ENCODE results near the gene DRAM1.
"Not testable (repeated sequence)": the region's sequence is repeated elsewhere in the genome, so short reads cannot be mapped to it uniquely, and the experiment has no call there.

The DRAM1 gene

DNA sequence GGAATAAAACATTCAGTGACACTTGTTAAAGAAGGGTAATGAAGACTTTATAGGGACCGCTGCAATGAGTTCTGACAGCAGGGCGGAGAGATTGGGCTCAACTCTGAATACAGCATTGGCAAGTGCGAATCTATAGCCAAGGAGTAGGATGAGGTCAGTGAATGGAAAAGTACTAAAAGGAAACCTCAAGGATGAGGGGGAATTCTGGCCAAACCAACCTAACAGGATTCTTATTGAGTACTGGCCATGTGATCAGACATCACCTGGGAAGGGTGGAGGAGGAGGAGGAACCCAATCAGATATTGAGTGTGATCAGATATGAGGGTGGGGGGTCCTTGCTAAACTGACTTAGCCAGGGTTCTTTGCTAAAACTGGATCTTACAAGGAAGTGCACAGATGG is 31.0 kb downstream of the DRAM1 start:
- no peak for DNase-seq

DNA sequence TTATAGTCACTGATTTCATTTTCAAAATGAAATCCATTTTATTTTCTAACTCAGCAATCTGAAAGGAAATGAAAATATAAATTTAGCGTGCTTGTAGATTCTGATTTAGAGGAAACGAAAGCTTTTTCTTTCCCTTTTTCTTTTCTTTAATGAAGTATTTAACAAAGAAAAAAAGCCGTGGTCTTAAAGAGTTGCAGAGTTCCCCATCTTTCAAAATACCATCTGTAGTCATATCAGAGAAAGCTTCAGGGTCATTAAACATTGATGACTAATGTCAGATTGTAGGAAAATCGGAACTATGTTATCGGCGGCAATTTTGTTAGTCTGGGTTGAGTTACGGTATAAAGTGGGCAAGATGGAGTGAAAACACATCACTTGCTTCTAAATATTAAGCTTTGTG is 32.3 kb downstream of the DRAM1 start:
- no peak for DNase-seq

DNA sequence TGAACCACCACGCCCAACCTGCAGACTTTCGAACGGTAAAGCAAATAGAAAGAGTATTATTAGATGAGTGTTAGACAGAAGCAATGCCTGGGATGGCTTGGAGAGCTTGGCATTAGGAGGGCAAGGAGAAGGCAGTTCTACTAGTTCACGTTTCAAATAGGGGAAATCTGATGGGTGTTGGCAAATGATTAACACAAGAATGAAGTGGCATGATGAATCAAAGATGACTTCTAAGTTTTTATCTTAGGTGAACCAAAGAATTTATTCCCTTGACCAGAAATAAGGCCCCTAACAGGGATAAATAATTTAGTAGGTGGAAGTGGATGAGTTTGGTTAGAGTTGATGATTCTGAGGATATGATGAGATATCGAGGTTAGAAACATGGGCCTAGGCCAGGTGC is 38.5 kb downstream of the DRAM1 start:
- no peak for DNase-seq

DNA sequence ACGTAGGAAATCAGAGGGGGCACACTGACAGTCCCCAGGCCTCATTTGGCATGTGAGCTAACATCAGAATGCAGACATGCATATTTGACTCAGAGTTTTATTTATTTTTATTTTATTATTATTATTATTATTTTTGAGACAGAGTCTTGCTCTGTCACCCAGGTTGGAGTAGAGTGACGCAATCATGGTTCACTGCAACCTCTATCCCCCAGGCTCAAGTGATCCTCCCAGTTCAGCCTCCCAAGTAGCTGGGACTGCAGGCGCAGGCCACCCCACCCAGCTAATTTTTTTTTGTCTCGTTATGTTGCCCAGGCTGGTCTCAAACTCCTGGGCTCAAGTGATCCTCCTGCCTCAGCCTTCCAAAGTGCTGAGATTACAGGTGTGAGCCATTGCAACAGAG is 41.4 kb downstream of the DRAM1 start:
- DNase-seq, result not testable (repeated sequence)

DNA sequence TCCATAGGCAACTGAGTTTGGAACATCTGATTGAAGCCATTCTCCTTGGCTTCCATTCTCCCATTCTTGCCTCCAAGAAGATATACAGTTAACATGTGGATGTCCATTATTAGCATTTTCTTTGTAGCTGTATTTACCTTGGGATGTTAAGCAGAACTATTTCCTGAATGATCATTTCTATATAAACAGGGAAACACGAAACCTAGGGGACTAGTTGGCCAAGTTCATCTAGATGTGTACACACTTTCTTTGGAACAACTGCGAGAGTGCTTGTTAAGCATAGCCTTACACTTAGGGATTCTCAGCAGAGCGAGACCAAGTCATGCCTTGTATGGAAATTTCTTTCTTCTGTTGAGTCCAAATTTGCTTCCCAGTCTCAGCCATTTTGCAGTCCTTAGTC is 42.1 kb downstream of the DRAM1 start:
- DNase-seq, result no peak

DNA sequence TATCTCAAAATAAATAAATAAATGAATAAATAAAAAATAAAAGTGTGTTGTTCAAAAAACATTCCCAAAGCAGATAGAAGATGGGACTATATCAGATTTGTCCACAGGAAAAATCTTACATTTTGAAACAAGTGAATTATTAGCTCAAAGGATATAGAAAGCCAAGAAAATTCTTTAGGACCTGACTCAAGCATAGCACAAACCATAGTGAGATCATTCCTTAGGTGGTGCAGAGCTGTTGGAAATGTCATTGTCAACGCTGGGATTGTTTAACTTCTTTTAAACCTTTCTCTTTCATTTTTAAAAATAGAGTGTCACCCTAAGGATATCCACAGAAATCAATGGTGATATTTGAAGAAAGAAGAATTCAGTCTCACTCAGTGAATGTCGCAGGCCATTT is 43.5 kb downstream of the DRAM1 start:
- no peak for DNase-seq

DNA sequence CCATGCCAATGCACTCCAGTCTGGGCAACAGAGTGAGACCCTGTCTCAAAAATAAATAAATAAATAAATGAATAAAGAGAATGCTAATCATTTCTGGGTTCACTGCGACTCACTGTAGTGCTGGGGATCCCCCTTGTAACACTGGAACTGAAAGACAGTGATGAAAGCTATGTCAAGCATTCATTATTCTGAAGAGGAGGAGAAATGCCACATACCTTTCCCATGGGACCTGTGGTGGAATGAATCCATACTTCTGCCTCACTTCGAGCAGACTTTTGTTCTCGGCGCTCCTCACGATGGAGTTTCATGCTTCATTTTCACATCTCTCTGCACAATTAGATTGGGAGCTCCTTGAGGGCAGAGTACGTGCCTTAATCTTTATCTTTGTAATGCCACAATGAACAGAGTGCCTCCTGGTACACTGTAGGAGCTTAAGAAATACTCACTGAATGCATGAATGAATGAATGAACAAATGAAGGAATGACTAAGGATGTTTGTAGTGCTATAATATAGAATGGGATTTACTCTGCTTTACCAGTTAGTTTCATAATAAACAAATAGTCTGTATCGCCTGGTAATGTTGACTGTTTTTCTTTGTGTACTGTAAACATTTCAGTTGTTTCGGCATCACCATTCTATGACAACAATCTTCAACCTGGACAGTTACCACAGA is 45.8 kb downstream of the DRAM1 start:
- no peak for DNase-seq

DNA sequence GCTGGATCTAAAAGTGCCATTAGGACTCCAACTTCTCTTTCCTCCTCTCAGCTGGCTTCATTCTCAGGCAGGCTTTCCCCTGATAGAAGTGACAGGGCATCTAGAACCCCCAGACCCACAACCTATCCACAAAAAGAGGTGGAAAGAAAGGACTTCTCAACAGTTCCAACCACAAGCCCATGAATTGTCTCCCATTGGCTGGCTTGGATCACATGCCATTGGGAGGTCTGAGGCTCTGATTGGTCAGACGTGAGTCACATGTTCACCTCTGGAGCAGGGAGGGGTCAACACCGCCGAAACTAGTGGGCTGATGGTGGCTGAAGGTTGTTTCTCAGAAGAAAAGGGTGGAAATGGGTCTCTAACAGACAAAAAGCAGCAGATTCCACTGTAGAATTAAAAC is 47.2 kb downstream of the DRAM1 start:
- DNase-seq, result peak; percentile 79

DNA sequence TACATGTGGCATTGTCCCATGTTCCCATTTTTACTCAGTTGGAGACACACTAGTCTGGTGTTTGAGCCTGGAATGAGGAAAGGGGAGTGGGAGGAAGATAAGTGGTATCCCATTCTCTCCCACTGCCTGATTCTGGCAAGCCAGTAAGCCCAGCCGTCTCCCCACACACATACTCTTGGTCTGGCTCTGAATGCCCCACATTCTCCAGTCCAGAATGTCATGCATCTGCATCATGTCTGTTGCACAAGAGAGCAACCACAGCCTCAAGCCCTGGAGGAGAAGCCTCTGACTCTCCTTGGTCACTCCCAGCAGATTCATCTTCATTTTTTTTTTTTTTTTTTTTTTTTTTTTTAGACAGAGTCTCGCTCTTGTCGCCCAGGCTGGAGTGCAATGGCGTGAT is 48.0 kb downstream of the DRAM1 start:
- peak; percentile 15 for DNase-seq

DNA sequence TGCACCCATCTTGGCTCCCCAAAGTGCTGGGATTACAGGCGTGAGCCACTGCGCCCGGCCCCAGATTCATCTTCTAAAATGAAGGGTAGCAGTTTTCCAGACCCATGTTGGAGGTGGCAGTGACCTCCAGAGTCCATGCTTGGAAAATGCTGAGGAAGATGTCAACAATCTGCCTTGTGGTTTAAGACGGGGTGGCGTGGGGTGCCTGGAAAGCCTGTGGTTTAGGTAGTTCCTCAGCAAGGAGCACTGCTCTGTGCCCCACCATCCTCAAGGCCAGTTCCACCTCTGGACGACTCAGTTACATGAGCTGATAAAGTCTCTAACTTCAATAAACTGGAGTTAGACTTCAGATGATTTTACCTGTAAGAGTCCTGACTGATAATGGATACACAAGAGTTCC is 48.6 kb downstream of the DRAM1 start:
- no peak for DNase-seq

DNA sequence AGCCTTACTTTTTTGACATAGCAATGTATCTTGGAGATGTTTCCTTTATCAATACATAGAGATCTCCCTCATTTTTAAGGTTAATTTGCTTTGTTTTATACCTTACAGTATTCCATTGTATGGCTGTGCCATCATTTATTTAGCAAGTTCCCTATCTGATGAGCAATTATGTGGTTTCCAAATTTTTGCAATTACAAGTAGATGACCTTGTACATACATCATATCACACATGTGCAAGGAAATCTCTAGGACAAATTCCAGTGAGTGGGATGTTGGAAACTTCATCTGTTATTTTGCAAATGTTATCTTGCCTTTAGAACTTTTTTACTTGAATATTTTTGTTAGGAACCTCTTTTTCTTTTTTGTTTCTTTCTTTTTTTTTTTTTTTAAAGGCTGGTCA is 49.7 kb downstream of the DRAM1 start:
- no peak for DNase-seq

DNA sequence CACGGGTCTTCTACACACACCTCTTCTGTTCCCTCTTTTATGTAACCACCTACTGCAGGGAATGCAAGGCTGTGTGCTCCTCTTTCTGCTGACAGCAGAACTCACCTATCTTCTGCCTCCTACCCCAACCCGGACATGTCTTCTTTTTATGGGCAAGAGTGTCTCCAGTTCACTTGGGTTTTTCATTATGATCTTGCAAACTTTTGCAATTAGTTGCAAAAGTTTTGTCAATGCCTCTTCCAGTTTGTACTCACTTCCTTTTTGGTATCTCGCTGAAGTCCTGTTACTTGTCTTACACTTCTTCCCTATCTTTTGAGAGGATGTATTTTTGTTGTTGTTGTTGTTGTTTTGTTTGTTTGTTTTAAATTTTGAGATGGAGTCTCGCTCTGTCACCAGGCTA is 50.6 kb downstream of the DRAM1 start:
- DNase-seq, result no peak

DNA sequence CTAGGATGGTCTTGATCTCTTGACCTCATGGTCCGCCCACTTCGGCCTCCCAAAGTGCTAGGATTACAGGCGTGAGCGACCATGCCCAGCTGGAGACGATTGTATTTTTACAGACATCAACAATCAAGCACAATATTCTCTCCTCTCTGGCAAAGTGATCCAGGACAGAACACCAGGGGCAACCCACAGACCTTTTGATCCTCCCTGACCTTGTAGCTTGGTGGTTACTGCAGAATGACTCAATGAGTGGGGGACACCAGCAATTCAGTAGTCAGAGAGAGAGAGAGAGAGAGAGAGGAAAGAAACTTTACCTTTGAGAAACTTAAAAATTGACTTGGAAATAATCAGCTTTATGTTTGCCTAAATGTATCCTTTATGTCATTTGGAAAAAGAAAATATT is 51.2 kb downstream of the DRAM1 start:
- DNase-seq, result no peak

DNA sequence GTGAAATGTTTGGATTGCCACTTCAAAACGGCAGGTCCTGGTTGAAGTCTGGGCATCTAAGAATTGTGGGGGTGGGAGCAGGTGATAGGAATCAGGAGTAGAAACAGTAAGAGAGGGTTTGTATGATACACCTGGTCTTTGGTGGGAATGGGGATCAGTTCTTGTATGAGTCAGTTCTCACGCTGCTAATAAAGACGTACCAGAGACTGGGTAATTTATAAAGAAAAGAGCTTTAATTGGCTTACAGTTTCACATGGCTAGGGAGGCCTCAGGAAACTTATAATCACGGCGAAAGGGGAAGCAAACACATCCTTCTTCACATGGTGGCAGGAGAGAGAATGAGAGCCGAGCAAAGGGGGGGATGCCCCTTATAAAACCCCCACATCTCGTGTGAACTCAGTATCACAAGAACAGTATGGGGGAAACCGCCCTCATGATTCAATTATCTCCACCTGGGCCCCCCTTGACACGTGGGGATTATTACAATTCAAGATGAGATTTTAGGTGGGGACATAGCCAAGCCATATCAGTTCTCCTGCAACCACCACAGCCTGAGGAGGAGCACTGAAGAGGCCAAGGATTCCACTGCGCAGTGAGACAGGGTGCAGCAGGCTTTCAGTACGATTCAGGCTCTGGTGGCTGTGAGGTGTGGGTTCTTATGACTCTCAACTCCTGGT is 52.1 kb downstream of the DRAM1 start:
- no peak for DNase-seq

DNA sequence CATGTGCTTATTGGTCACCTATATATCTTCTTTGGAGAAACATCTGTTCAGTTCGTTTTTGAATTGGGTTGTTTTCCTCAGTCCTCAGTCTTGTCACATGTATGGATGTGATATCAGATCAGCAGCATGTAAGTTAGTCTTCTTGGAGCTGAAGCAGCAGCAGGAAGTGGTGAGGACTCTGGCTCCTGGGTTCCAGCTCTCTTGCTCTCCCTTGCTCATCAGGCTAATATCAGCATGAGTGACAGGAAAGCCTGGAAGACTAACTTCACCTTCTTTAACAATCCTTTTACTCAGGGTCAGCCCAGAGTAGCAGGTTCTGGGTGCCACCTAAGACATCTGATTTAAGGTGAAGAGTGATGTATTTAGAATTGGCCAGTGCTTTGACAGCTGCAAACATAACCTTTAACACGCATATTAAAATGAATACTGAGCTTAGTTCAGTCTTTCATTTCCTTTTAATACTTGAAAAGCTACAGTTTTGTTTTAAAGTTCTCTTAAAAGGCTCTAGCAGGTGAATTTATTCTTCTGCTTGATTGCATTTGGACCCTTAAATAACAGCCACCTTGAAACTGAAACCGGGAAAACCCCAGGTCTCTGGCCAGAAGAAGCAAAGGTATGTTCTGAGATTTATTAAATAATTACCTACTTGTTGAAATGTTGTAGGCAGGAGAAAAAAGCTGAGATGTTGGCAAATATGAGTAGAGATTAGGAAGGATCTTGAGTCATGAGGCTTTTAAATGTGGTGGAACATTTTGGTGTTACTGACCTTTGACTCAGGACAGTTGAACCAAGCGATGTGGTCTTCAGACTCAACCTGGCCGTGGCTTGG is 54.3 kb downstream of the DRAM1 start:
- no peak for DNase-seq

DNA sequence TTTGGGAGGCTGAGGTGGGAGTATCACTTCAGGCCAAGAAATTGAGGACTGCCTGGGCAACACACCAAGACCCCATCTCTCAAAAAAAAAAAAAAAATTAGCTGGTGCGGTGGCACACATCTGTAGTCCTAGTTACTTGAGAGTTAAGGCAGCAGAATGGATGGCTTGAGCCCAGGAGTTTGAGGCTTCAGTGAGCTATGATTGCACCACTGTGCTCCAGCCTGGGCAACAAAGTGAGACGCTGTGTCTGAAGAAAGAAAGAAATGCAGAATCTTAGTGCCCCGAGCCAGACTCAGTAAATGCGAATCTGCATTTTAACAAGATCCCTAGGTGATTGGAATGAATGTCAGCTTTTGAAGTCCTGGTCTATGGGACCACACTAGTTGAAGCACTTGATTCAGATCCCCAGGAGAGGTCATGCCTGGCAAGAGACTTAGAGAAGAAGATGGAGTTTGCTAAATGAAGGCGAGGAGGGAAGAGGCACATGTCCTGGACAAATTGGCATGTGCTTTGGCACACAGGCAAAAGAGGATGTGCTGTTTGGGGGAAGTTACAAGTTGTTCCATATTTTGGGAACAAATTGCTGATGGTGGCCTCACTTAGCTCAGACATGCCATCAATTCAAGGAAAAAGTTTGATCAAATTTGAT is 56.6 kb downstream of the DRAM1 start:
- no peak for DNase-seq

DNA sequence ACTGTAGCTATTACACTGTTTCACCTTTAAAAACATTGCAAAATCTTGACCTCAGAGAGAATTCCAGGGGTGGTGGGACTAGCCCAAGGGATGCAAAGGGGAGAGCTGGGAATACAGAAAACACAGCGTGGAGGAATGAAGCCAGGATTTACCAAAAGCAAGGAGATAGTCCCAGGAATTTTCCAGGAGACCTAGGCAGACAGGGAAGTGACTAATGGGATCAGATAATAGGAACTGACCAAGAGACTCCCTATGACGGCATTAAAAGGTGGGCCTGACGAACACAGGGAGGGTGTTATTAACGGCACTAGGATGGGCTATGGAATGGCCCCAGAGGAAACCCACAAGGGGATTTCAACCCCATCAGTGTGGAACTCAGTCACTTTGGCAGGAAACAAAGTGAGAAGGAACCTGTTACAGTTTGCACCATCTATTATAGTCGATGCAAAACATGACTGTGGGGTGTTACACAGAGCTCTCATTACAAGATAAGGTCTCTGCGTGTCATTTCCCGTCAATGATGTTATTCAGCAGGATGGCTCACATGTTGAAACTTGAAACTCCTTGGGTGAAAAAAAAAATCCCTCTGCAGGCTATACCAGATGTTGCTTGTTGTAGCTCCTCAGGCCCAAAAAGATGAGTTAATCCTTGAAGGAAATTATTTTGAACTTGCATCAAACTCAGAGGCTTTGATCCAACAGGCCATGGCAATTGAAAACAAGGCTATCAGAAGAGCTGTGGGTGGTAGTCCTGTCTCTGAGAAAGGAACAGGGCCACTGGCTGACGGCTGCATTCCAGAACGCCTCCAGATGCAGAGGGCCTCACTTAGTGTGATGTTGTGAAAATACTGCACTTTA is 58.7 kb downstream of the DRAM1 start:
- DNase-seq, result peak; percentile 63

DNA sequence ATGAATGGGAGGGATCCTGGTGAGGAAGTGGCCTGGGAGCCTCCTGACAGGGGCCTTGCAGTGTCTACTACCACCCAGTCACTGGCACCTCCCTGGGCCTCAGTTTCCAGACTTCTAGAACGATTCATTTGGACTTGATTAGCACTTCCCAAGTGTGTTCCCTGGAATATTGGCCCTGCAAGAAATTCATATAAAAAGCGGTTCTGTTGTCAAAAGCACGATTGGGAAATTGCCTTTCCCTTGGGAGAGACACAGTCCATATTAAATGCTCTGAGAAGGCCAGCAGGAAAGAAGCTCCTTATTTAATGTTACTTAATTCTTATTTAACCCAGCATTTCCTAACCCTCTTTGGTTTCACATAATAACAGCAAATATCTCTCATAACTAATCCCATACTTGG is 61.9 kb downstream of the DRAM1 start:
- no peak for DNase-seq

DNA sequence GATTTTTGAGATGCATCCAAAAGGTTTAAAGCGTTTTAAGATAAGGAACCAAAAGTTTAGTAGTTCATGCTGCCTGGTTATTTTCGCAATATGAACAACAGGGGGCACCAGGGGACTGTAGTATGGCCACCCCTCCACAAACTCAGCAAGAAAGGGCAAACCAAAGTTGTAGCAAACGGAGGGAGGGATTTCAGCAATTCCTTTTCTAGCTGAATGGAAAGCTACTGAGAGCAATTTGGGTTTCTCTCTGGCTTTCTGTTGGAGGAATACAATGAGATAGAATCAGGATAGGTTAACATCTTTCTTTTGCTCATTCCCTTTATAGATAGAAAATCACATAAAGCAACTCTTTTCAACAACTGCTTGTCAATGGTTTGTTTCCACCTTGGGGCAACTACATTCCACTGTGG is 62.5 kb downstream of the DRAM1 start:
- peak; percentile 87 for DNase-seq

DNA sequence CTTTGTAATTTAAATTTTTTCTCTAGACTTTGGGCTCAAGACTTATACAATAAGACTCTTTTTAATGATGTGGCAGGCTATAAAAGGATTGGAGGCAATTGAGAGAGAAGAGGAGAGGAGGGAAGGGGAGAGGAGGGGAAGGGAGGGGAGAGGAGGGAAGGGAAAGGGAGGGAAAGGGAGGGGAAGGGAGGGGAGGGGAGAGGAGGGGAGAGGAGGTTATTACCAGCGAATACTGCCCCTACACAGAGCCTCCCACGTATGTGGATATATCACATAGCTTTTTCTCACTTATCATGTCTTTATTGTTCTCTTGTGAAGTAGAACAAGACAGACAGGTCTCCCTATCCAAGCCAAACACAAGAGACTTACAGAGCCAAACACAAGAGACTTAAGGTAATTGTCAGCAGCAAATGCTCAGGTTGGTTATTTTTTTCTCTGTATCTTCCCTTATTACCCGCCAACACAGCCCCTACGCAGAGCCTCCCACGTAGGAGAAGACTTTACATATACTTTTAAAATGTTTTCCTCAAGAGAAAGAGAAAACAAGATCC is 63.1 kb downstream of the DRAM1 start:
- DNase-seq, result peak; percentile 36

DNA sequence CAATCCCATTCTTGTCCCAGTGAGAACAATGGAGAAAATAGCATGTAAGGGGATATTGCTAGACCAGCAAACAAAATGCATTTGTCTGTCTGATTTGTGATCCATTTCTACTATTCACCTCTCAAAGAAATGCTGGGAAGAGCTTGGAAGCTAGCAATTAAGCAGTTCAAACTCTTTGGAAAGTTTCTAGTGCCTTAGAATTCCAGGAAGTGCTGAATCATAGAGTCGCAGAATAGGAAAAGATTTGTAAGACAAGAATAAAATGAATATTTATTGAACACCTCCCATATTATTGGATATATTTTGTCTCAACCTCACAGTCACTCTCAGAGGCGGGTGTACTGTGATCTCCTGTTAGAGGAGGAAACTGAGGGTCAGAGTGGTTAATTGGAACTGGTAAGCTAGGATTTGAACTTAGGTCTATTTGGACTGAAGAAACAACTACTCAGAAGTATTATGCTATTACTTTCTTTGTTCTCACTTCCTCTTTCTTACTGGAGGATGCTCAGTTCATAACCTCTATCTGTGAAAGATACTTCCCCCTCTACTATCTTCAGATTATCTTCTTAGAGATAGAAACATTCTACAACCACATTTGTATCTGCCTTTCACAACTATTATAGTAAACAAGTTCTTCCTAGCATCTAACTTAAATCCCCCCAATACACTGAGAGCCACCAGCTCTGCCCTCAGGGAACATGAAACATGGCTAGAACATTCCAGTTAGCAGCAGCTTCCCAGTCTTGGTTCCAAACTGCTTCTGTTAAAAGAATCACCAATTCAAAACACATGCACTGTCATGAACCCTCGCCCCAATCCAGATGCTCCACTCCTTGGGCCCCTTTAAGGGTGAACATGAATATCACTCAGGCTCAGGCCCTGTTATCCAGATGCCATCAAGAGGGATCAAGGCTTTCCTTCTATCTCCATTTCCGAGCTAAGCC is 64.2 kb downstream of the DRAM1 start:
- DNase-seq, result peak; percentile 31

All from OCI-M1 (cell line).